Activated CD4-positive, alpha-beta memory T cell treated with anti-CD3 and anti-CD28 coated beads for 36 hours (primary cell): Measurements from ENCODE around the gene RBM4B. TPM values are rescaled to one million over a fixed set of nuclear protein-coding genes. Genes with fewer than 3 reads are reported as not detected.

Experiments
- CTCF ChIA-PET: fragments of 350-600 bp; sonication (Branson Sonifier 250); formaldehyde crosslinking; loops from one replicate; lab custom pipeline; 2021; ENCODE audit warnings: antibody characterized with exemption, inconsistent platforms; lab: Charles Lee
- POLR2A ChIA-PET: fragments of 350-600 bp; sonication (Branson Sonifier 250); formaldehyde crosslinking; loops from one replicate; lab custom pipeline; 2021; ENCODE audit warnings: antibody characterized with exemption; lab: Charles Lee
- DNase-seq: peaks from one replicate; pipeline ENCODE4 v3.0.0-alpha.2; 2020
- H3K27ac Mint-ChIP-seq: one replicate; pipeline ENCODE4 v1.8.0; 2021; ENCODE audit warnings: mixed read lengths
- H3K27me3 Mint-ChIP-seq: one replicate; pipeline ENCODE4 v1.8.0; 2021; ENCODE audit warnings: mixed read lengths
- H3K36me3 Mint-ChIP-seq: one replicate; pipeline ENCODE4 v1.8.0; 2021; ENCODE audit warnings: mixed read lengths
- H3K4me1 Mint-ChIP-seq: one replicate; pipeline ENCODE4 v1.8.0; 2021; ENCODE audit warnings: low read depth, mixed read lengths
- H3K4me3 Mint-ChIP-seq: one replicate; pipeline ENCODE4 v1.8.0; 2021; ENCODE audit warnings: mild to moderate bottlenecking, mixed read lengths
- H3K9me3 Mint-ChIP-seq: one replicate; pipeline ENCODE4 v1.8.0; 2021; ENCODE audit warnings: mixed read lengths
- intact Hi-C: fragments of 100-400 bp; cut with micrococcal nuclease; formaldehyde crosslinking; loops from one replicate; pipeline ENCODE4 v1.15.1; 2023
- total RNA-seq, 2 experiments: library from RNA; stranded (reverse); gene quantifications; one replicate each; pipeline ENCODE4 v1.2.3, GENCODE V29; 2021

Gene RBM4B
- total RNA-seq, 2 experiments from 2014 or later = 10.9 to 11.7 TPM

- Mint-ChIP-seq H3K4me3 (no peak overlapping the region), H3K36me3 (peaks cover 53% of the 10 kb centered on the region), H3K27ac (peak overlapping the region; percentile 43), H3K27me3 (no peaks in the 10 kb centered on the region), H3K9me3 (no peaks in the 10 kb centered on the region), H3K4me1 (peaks cover 52% of the 10 kb centered on the region)
- intact Hi-C loops = no loop called here
- ChIA-PET POLR2A (interaction anchor here (4.9 to 6.6 kb wide), 3 partner anchors 13 to 41 kb away, joined by 28 to 140 read pairs (median 36); partner anchors contain the start of genes RBM14 and RBM4B), CTCF (interaction anchor here (1.5 to 3.8 kb wide), 2 partner anchors 9 to 42 kb away, joined by 3 to 33 read pairs; partner anchors contain the start of gene RBM4B)
- DNase-seq = no peak
These were observed 41.3 kb downstream of the RBM4B start for GRCh38 chr11:66636411-66636810.

GRCh38 chr11:66632952-66633351 is 44.7 kb downstream of the RBM4B start:
- Mint-ChIP-seq H3K4me3 (no peak overlapping the region), H3K4me1 (peaks cover 45% of the 10 kb centered on the region), H3K27ac (no peak overlapping the region), H3K36me3 (peaks cover 44% of the 10 kb centered on the region), H3K27me3 (no peaks in the 10 kb centered on the region), H3K9me3 (no peaks in the 10 kb centered on the region)
- ChIA-PET CTCF (no interaction called here), POLR2A (interaction anchor here (1.6 kb wide), 1 partner anchor 45 kb away, joined by 4 read pairs; the partner anchor contains the start of gene RBM4B)
- intact Hi-C loops = no loop called here
- no peak for DNase-seq

- Mint-ChIP-seq H3K4me3 (no peak overlapping the region), H3K4me1 (peaks cover 43% of the 10 kb centered on the region), H3K36me3 (peaks cover 54% of the 10 kb centered on the region), H3K9me3 (no peaks in the 10 kb centered on the region), H3K27me3 (no peaks in the 10 kb centered on the region), H3K27ac (peak overlapping the region; percentile 14)
- intact Hi-C loops = no loop called here
- CTCF ChIA-PET = interaction anchor here (0.6 kb wide), 1 partner anchor 49 kb away, joined by 3 read pairs; no protein-coding TSS in a partner anchor
- POLR2A ChIA-PET = interaction anchor here (1.2 kb wide), 1 partner anchor 9 kb away, joined by 4 read pairs; no protein-coding TSS in a partner anchor
- no peak for DNase-seq
These were observed 45.8 kb downstream of the RBM4B start for GRCh38 chr11:66631883-66632282.

- Mint-ChIP-seq H3K4me1 (peaks cover 37% of the 10 kb centered on the region), H3K27me3 (no peaks in the 10 kb centered on the region), H3K4me3 (no peak overlapping the region), H3K9me3 (no peaks in the 10 kb centered on the region), H3K27ac (no peak overlapping the region), H3K36me3 (peaks cover 73% of the 10 kb centered on the region)
- ChIA-PET CTCF (interaction anchor here (1.1 kb wide), 1 partner anchor 9 kb away, joined by 3 read pairs; the partner anchor contains the start of gene RBM4), POLR2A (interaction anchor here (1.4 to 2.7 kb wide), 2 partner anchors 9 to 13 kb away, joined by 3 to 14 read pairs; partner anchors contain the start of genes RBM14 and RBM4)
- intact Hi-C loops = no loop called here
- DNase-seq = no peak
These were observed 48.3 kb downstream of the RBM4B start for GRCh38 chr11:66629356-66629755.

GRCh38 chr11:66628061-66628603 is 49.6 kb downstream of the RBM4B start:
- peaks cover 80% of the 10 kb centered on the region for H3K36me3 Mint-ChIP-seq
- ChIA-PET CTCF (interaction anchor here (1.4 to 1.6 kb wide), 2 partner anchors 8 to 10 kb away, joined by 3 to 5 read pairs; partner anchors contain the start of gene RBM4), POLR2A (interaction anchor here (2.7 kb wide), 1 partner anchor 10 kb away, joined by 14 read pairs; the partner anchor contains the start of gene RBM4)
- no peaks in the 10 kb centered on the region for H3K27me3 Mint-ChIP-seq
- intact Hi-C loops = no loop called here
- H3K4me1 Mint-ChIP-seq = peaks cover 43% of the 10 kb centered on the region
- H3K9me3 Mint-ChIP-seq = no peaks in the 10 kb centered on the region
- no peak for DNase-seq
- H3K4me3 Mint-ChIP-seq = no peak overlapping the region
- H3K27ac Mint-ChIP-seq = no peak overlapping the region

GRCh38 chr11:66626926-66627325 is 50.8 kb downstream of the RBM4B start:
- ChIA-PET CTCF (interaction anchor here (0.6 to 1.6 kb wide), 3 partner anchors 10 to 232 kb away, joined by 3 to 5 read pairs (median 3); partner anchors contain the start of gene RBM4), POLR2A (interaction anchor here (0.8 to 2.7 kb wide), 2 partner anchors 9 to 11 kb away, joined by 4 to 14 read pairs; partner anchors contain the start of gene RBM4)
- H3K4me3 Mint-ChIP-seq = no peak overlapping the region
- H3K27me3 Mint-ChIP-seq = no peaks in the 10 kb centered on the region
- no peaks in the 10 kb centered on the region for H3K9me3 Mint-ChIP-seq
- H3K36me3 Mint-ChIP-seq = peaks cover 82% of the 10 kb centered on the region
- DNase-seq = no peak
- H3K27ac Mint-ChIP-seq = no peak overlapping the region
- H3K4me1 Mint-ChIP-seq = peaks cover 51% of the 10 kb centered on the region
- intact Hi-C loops = no loop called here

GRCh38 chr11:66626382-66626781 is 51.3 kb downstream of the RBM4B start:
- ChIA-PET POLR2A (interaction anchor here (10.8 kb wide), 1 partner anchor 13 kb away, joined by 140 read pairs; the partner anchor contains the start of gene RBM4), CTCF (interaction anchor here (0.6 to 1.6 kb wide), 2 partner anchors 12 to 232 kb away, joined by 3 to 5 read pairs; partner anchors contain the start of gene RBM4)
- Mint-ChIP-seq H3K4me3 (no peak overlapping the region), H3K4me1 (peaks cover 53% of the 10 kb centered on the region), H3K9me3 (no peaks in the 10 kb centered on the region), H3K27me3 (no peaks in the 10 kb centered on the region), H3K27ac (no peak overlapping the region), H3K36me3 (peaks cover 79% of the 10 kb centered on the region)
- intact Hi-C loops = no loop called here
- no peak for DNase-seq

GRCh38 chr11:66625752-66626149 is 51.9 kb downstream of the RBM4B start:
- H3K4me3 Mint-ChIP-seq = no peak overlapping the region
- intact Hi-C loops = no loop called here
- H3K4me1 Mint-ChIP-seq = peaks cover 58% of the 10 kb centered on the region
- no peaks in the 10 kb centered on the region for H3K27me3 Mint-ChIP-seq
- CTCF ChIA-PET = no interaction called here
- no peak overlapping the region for H3K27ac Mint-ChIP-seq
- POLR2A ChIA-PET = interaction anchor here (1.9 to 10.8 kb wide), 2 partner anchors 9 to 13 kb away, joined by 8 to 140 read pairs; partner anchors contain the start of genes RBM14 and RBM4
- DNase-seq = no peak
- no peaks in the 10 kb centered on the region for H3K9me3 Mint-ChIP-seq
- H3K36me3 Mint-ChIP-seq = peaks cover 82% of the 10 kb centered on the region

- no peak for DNase-seq
- Mint-ChIP-seq H3K36me3 (peaks cover 85% of the 10 kb centered on the region), H3K4me1 (peaks cover 61% of the 10 kb centered on the region), H3K27ac (no peak overlapping the region), H3K9me3 (no peaks in the 10 kb centered on the region), H3K4me3 (no peak overlapping the region), H3K27me3 (no peaks in the 10 kb centered on the region)
- CTCF ChIA-PET = no interaction called here
- intact Hi-C loops = no loop called here
- POLR2A ChIA-PET = interaction anchor here (1.0 to 10.8 kb wide), 4 partner anchors 9 to 20 kb away, joined by 3 to 140 read pairs (median 6); partner anchors contain the start of genes RBM14 and RBM4
These were observed 52.5 kb downstream of the RBM4B start for GRCh38 chr11:66625041-66625751.

- ChIA-PET CTCF (interaction anchor here (1.7 kb wide), 1 partner anchor 14 kb away, joined by 6 read pairs; the partner anchor contains the start of gene RBM4), POLR2A (interaction anchor here (1.0 to 10.8 kb wide), 4 partner anchors 8 to 19 kb away, joined by 3 to 140 read pairs (median 6); partner anchors contain the start of genes RBM14 and RBM4)
- no peak overlapping the region for H3K27ac Mint-ChIP-seq
- no peaks in the 10 kb centered on the region for H3K9me3 Mint-ChIP-seq
- H3K36me3 Mint-ChIP-seq = peaks cover 84% of the 10 kb centered on the region
- peaks cover 62% of the 10 kb centered on the region for H3K4me1 Mint-ChIP-seq
- no peaks in the 10 kb centered on the region for H3K27me3 Mint-ChIP-seq
- DNase-seq = no peak
- intact Hi-C loops = no loop called here
- H3K4me3 Mint-ChIP-seq = no peak overlapping the region
These were observed 53.2 kb downstream of the RBM4B start for GRCh38 chr11:66624450-66624849.

- peaks cover 72% of the 10 kb centered on the region for H3K36me3 Mint-ChIP-seq
- CTCF ChIA-PET = interaction anchor here (1.0 to 3.1 kb wide), 5 partner anchors 18 to 59 kb away, joined by 3 to 23 read pairs (median 8); partner anchors contain the start of genes CCDC87, CCS and RBM4B
- intact Hi-C loops = loop anchor here (5.0 kb wide), 1 partner anchor 223 kb away; the partner anchor contains the start of gene RCE1
- peak overlapping the region; percentile 91 for H3K4me3 Mint-ChIP-seq
- peaks cover 60% of the 10 kb centered on the region for H3K4me1 Mint-ChIP-seq
- no peaks in the 10 kb centered on the region for H3K9me3 Mint-ChIP-seq
- H3K27ac Mint-ChIP-seq = peak overlapping the region; percentile 94
- H3K27me3 Mint-ChIP-seq = no peaks in the 10 kb centered on the region
- DNase-seq = no peak
- POLR2A ChIA-PET = interaction anchor here (0.6 to 10.8 kb wide), 3 partner anchors 20 to 58 kb away, joined by 3 to 140 read pairs (median 7); partner anchors contain the start of genes RBM4 and RBM4B
These were observed 58.6 kb downstream of the RBM4B start for GRCh38 chr11:66619080-66619554.
